Small intestine (tissue), 7 donors: ENCODE results near the gene RDH8. TPM values are rescaled to one million over a fixed set of nuclear protein-coding genes. Genes with fewer than 3 reads are reported as not detected.

Source experiments
- DNase-seq, 2 donors: peaks; one replicate each; pipeline versions ENCODE4 v3.0.0 to v3.0.0-alpha.2; 2013
- FAIRE-seq: peaks from 2 replicates; lab custom pipeline; 2012; peaks lifted over from hg19 to GRCh38; lab: Jason Lieb, UNC
- H3K27ac ChIP-seq, 3 donors: one replicate each; pipeline ENCODE4 v1.5.1; 2013; ENCODE audit warnings: low read length in 2 of 3, mild to moderate bottlenecking in 2 of 3, control low read depth in 1 of 3, inconsistent platforms in 1 of 3, low read depth in 1 of 3, moderate library complexity in 1 of 3
- H3K27me3 ChIP-seq, 3 donors: one replicate each; pipeline ENCODE4 v1.6.1; 2013; ENCODE audit warnings: low read length in 3 of 3, inconsistent platforms in 1 of 3; ENCODE audit not compliant: control insufficient read depth in 3 of 3, insufficient read depth in 3 of 3
- H3K36me3 ChIP-seq, 3 donors: one replicate each; pipeline ENCODE4 v1.6.1; 2013; ENCODE audit warnings: low read length in 3 of 3, inconsistent platforms in 1 of 3, low read depth in 1 of 3, mild to moderate bottlenecking in 1 of 3, moderate library complexity in 1 of 3; ENCODE audit not compliant: control insufficient read depth in 3 of 3, insufficient read depth in 2 of 3
- H3K4me1 ChIP-seq, 3 donors: one replicate each; pipeline ENCODE4 v1.6.1; 2013; ENCODE audit warnings: low read length in 2 of 3, inconsistent platforms in 1 of 3, low read depth in 1 of 3, mild to moderate bottlenecking in 1 of 3, moderate library complexity in 1 of 3; ENCODE audit not compliant: control insufficient read depth in 3 of 3, insufficient read depth in 2 of 3
- H3K4me3 ChIP-seq, 3 donors: one replicate each; pipeline ENCODE4 v1.5.1; 2013; ENCODE audit warnings: low read length in 3 of 3, control low read depth in 1 of 3, inconsistent platforms in 1 of 3, low read depth in 1 of 3, mild to moderate bottlenecking in 1 of 3, moderate library complexity in 1 of 3
- H3K9me3 ChIP-seq, 2 donors: one replicate each; pipeline ENCODE4 v1.6.1; 2013; ENCODE audit warnings: low read depth in 1 of 2, low read length in 1 of 2; ENCODE audit not compliant: control insufficient read depth in 2 of 2, insufficient read depth in 1 of 2
- WGBS, 3 donors: extraction: QIAGEN DNeasy Blood & Tissue Kit; methylation state at CpG; one replicate each; pipeline ENCODE4 v1.1.7; 2013; 5-methylcytosine and 5-hydroxymethylcytosine counted together
- polyA plus RNA-seq, 4 donors: library from polyadenylated mRNA; stranded (reverse) in 3 of 4; unstranded in 1 of 4; fragments of 200-250 nt in 3 of 4; fragments of 120-200 nt in 1 of 4; gene quantifications; one replicate each; pipeline versions ENCODE4 v1.2.1 to v1.2.3, GENCODE V29; 2013
- donor health status: healthy with polysubstance abuse.
- donor health status: control.
- donor health status: control.
- donor health status: Bipolar disorder and iron deficiency.
- donor health status: healthy.

Gene RDH8
- polyA plus RNA-seq, 4 donors, result not detected

GRCh38 chr19:9972103-9972502, 41.2 kb upstream of the RDH8 start:
- DNase-seq (no peak), FAIRE-seq (no peak)
- H3K4me3 ChIP-seq, result no peak overlapping the region
- H3K9me3 ChIP-seq, result no peaks in the 10 kb centered on the region
- WGBS, 3 donors, result 79 to 85% (median 82%) methylated on average over 6 of the region's 6 CpGs
- H3K4me1 ChIP-seq, result no peaks in the 10 kb centered on the region
- peaks cover 0 to 11% (median 0%) of the 10 kb centered on the region in 3 donors for H3K27me3 ChIP-seq
- no peaks in the 10 kb centered on the region for H3K36me3 ChIP-seq
- no peak overlapping the region for H3K27ac ChIP-seq

DNA sequence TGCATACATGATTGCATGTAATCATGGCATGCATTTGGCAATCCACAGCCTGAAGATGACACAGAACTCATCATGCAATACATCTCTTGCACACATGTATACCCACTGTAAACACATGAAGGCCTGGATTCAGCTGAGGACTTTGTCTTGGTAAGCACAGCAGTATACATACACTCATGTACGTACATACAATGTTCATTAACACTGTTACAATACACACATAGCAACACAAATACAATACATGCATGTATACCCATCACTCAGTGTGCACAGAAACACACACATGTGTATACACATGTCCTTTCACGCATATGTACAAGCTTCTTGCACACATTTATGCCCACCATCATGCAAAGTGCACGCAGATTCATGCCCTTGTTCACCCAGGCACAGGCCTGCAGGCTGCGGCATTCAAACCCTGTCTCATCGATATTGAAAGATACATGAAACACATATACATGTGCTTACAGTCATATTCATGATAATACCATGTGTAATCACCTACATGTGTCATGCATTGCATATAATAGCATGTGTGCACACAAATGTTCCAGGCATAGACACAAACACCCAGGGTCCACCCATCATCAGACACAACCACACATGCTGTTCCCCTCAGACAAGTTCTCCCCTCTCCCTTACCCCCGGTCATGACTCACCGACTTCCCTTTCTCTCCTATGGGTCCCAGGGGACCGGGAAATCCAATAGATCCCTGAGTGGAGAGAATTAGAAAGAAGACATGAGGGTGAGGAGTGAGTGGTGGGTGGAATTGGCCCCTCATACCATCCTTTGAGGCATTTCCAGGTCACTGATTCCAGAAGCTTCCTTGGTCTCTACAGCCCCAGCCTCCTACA, 31.6 kb upstream of the RDH8 start:
- H3K36me3 ChIP-seq, result no peaks in the 10 kb centered on the region
- DNase-seq (no peak), FAIRE-seq (no peak)
- no peaks in the 10 kb centered on the region for H3K9me3 ChIP-seq
- no peak overlapping the region for H3K27ac ChIP-seq
- H3K27me3 ChIP-seq, result no peaks in the 10 kb centered on the region
- H3K4me3 ChIP-seq, result no peak overlapping the region
- 74 to 86% (median 85%) methylated on average over 8 of the region's 8 CpGs for WGBS, 3 donors
- H3K4me1 ChIP-seq, result no peaks in the 10 kb centered on the region

DNA sequence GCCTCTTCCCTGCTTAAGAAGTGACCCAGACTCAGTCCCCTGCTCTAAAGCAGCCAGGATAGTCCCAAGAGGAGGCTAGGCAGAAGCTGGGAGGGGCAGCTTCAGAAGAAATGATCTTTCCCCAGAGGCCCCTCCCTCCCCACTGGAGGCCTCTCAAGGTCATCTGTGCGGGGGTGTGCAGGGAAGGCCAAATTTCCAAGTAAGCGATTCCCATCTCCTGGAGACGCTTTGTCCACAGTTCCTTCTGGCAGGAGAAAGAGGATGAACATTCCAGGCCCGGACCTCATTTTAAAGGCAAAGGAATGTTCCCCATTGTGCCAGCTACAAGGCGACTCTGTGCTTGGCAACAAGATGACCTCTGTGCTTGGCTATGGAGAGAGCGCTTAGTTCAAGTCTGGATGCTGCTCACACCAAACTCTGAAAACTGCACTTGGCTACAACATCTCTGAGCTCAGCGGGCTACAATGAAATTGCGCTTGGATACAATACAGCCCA, 26.4 kb upstream of the RDH8 start:
- no peaks in the 10 kb centered on the region for H3K36me3 ChIP-seq
- DNase-seq, result no peak
- WGBS, 3 donors, result 45 to 51% (median 48%) methylated on average over 8 of the region's 8 CpGs
- H3K27me3 ChIP-seq, result no peaks in the 10 kb centered on the region
- peak overlapping the region in 1 of 3 donors; percentile 23 for H3K27ac ChIP-seq
- FAIRE-seq, result no peak
- no peaks in the 10 kb centered on the region for H3K4me1 ChIP-seq
- no peak overlapping the region for H3K4me3 ChIP-seq
- no peaks in the 10 kb centered on the region for H3K9me3 ChIP-seq

GRCh38 chr19:9989504-9989903, 23.8 kb upstream of the RDH8 start:
- no peak for FAIRE-seq
- DNase-seq, result no peak
- Histone ChIP-seq H3K9me3 (no peaks in the 10 kb centered on the region), H3K4me3 (no peak overlapping the region), H3K27ac (no peak overlapping the region), H3K4me1 (no peaks in the 10 kb centered on the region), H3K27me3 (no peaks in the 10 kb centered on the region), H3K36me3 (no peaks in the 10 kb centered on the region)
- 81 to 93% (median 86%) methylated on average over 3 of the region's 3 CpGs for WGBS, 3 donors

- Histone ChIP-seq H3K4me3 (no peak overlapping the region), H3K4me1 (no peaks in the 10 kb centered on the region), H3K36me3 (no peaks in the 10 kb centered on the region), H3K27ac (no peak overlapping the region), H3K9me3 (no peaks in the 10 kb centered on the region), H3K27me3 (no peaks in the 10 kb centered on the region)
- WGBS, 3 donors, result 52 to 66% (median 59%) methylated on average over 11 of the region's 11 CpGs
- DNase-seq, result no peak
- FAIRE-seq, result no peak
Measured at GRCh38 chr19:9991425-9992191, 21.7 kb upstream of the RDH8 start.

DNA sequence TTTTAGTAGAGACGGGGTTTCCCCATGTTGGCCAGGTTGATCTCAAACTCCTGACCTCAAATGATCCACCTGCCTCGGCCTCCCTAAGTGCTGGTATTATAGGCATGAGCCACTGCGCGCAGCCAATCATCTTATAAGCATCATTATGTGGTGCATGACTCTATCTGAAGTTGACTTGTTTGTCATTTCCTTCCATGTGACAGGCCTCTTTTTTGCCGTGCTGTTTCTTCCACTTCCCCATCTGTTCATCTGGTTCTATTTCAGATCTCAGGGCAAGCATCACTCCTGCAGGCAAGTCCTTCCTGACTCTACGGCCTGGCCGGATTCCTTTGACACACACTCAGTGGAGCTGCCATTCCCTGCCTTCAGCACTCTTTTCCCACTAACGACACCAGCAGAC, 18.2 kb upstream of the RDH8 start:
- Histone ChIP-seq H3K9me3 (no peaks in the 10 kb centered on the region), H3K4me3 (no peak overlapping the region), H3K36me3 (no peaks in the 10 kb centered on the region), H3K27me3 (no peaks in the 10 kb centered on the region), H3K4me1 (no peaks in the 10 kb centered on the region), H3K27ac (no peak overlapping the region)
- no peak for DNase-seq
- no peak for FAIRE-seq
- 72 to 79% (median 78%) methylated on average over 8 of the region's 8 CpGs for whole genome bisulfite sequencing, 3 donors

GRCh38 chr19:9995999-9996398, 17.3 kb upstream of the RDH8 start:
- FAIRE-seq, result no peak
- no peak overlapping the region for H3K4me3 ChIP-seq
- H3K4me1 ChIP-seq, result no peaks in the 10 kb centered on the region
- no peak for DNase-seq
- no peaks in the 10 kb centered on the region for H3K9me3 ChIP-seq
- H3K27me3 ChIP-seq, result no peaks in the 10 kb centered on the region
- no peaks in the 10 kb centered on the region for H3K36me3 ChIP-seq
- no peak overlapping the region for H3K27ac ChIP-seq
- WGBS, 3 donors, result 57 to 70% (median 65%) methylated on average over 7 of the region's 7 CpGs

DNA sequence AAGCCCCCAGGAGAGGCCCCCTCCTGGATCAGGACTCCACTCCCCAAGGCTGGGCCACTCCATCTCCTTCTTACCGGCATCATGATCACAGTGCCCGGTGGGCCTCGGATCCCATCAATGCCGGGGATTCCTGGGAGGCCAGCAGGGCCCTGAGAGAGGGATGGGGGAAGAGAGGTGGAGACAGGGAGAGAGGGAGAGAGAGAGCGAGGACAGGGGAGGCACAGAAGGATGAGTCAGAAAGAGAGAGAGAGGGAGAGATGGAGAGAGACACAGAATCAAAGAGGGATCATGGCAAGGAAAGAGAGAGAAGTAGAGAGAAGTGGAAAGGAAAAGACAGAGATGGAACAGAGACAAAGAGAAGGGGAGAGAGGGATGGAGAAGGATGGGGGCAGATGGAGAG, 16.7 kb upstream of the RDH8 start:
- no peak for FAIRE-seq
- Histone ChIP-seq H3K4me1 (no peaks in the 10 kb centered on the region), H3K36me3 (no peaks in the 10 kb centered on the region), H3K4me3 (no peak overlapping the region), H3K27me3 (no peaks in the 10 kb centered on the region), H3K9me3 (no peaks in the 10 kb centered on the region), H3K27ac (no peak overlapping the region)
- WGBS, 3 donors, result 57 to 62% (median 60%) methylated on average over 5 of the region's 5 CpGs
- DNase-seq, result no peak
